NK-92 treated with Interleukin-12 subunit alpha and Interleukin-12 subunit beta, amount 100 ng/mL, for 24 hours (cell line): ENCODE results near the gene IFITM10.

Source experiments
- DNase-seq: peaks from one replicate; lab custom pipeline; 2025; lab: John Stamatoyannopoulos, UW

IFITM10 gene

GRCh38 chr11:1750481-1750839, at the start of gene IFITM10:
TSS of gene IFITM10 (minus strand) at chr11:1750595. CDS start at chr11:1750442, 153 bp downstream.
- DNase-seq = no peak

- DNase-seq = no peak
Measured at GRCh38 chr11:1797391-1798125, 47.2 kb upstream of the IFITM10 start.

GRCh38 chr11:1796413-1797011, 46.1 kb upstream of the IFITM10 start:
- DNase-seq = no peak

GRCh38 chr11:1793081-1793480, 42.7 kb upstream of the IFITM10 start:
- no peak for DNase-seq

GRCh38 chr11:1792461-1792860, 42.1 kb upstream of the IFITM10 start:
- no peak for DNase-seq

GRCh38 chr11:1791912-1792311, 41.5 kb upstream of the IFITM10 start:
- no peak for DNase-seq

GRCh38 chr11:1786466-1786865, 36.1 kb upstream of the IFITM10 start:
- no peak for DNase-seq

- no peak for DNase-seq
Measured at GRCh38 chr11:1785749-1786413, 35.5 kb upstream of the IFITM10 start.

- DNase-seq = no peak
Measured at GRCh38 chr11:1784761-1785650, 34.6 kb upstream of the IFITM10 start.

GRCh38 chr11:1783725-1784529, 33.5 kb upstream of the IFITM10 start:
- no peak for DNase-seq

- no peak for DNase-seq
Measured at GRCh38 chr11:1782831-1783724, 32.7 kb upstream of the IFITM10 start.

GRCh38 chr11:1782031-1782590, 31.7 kb upstream of the IFITM10 start:
- DNase-seq = no peak

- DNase-seq = no peak
Measured at GRCh38 chr11:1781593-1781975, 31.2 kb upstream of the IFITM10 start.

GRCh38 chr11:1780700-1781592, 30.6 kb upstream of the IFITM10 start:
- DNase-seq = no peak

- DNase-seq = no peak
Measured at GRCh38 chr11:1779806-1780699, 29.7 kb upstream of the IFITM10 start.

- DNase-seq = no peak
Measured at GRCh38 chr11:1779034-1779805, 28.8 kb upstream of the IFITM10 start.
